Mesothelial cell of epicardium (in vitro differentiated cells): ENCODE data around the gene PFKL. TPM values are rescaled to one million over a fixed set of nuclear protein-coding genes. Genes with fewer than 3 reads are reported as not detected.

Source experiments
- DNase-seq, 2 experiments: peaks; one replicate each; pipeline ENCODE4 v3.0.0; 2021; ENCODE audit warnings: low spot score in 2 of 2; ENCODE audit not compliant: unreplicated experiment in 2 of 2
- H3K27ac Mint-ChIP-seq: 2 replicates; pipeline ENCODE4 v1.8.0; 2021; ENCODE audit warnings: mixed read lengths
- H3K27me3 Mint-ChIP-seq: 2 replicates; pipeline ENCODE4 v1.8.0; 2021; ENCODE audit warnings: low read depth, mixed read lengths
- H3K36me3 Mint-ChIP-seq: 2 replicates; pipeline ENCODE4 v1.8.0; 2021; ENCODE audit warnings: mixed read lengths
- H3K4me1 Mint-ChIP-seq: 2 replicates; pipeline ENCODE4 v1.8.0; 2021; ENCODE audit warnings: mixed read lengths
- H3K4me3 Mint-ChIP-seq: 2 replicates; pipeline ENCODE4 v1.8.0; 2021; ENCODE audit warnings: mild to moderate bottlenecking, moderate library complexity, mixed read lengths
- H3K9me3 Mint-ChIP-seq: 2 replicates; pipeline ENCODE4 v1.8.0; 2021; ENCODE audit warnings: mixed read lengths
- total RNA-seq: library from RNA; stranded (reverse); gene quantifications from 3 replicates; pipeline ENCODE4 v1.2.1, GENCODE V29; 2021
- TF ChIP-seq, protein P1 (sequence below): fragments of 200-600 bp; sonication (generic); IDR thresholded peaks from one replicate; pipeline ENCODE4 v1.5.0; 2021; ENCODE audit warnings: antibody characterized with exemption; ENCODE audit not compliant: unreplicated experiment

PFKL gene
- total RNA-seq, 1 donor from 2014 or later, result 155 TPM

DNA sequence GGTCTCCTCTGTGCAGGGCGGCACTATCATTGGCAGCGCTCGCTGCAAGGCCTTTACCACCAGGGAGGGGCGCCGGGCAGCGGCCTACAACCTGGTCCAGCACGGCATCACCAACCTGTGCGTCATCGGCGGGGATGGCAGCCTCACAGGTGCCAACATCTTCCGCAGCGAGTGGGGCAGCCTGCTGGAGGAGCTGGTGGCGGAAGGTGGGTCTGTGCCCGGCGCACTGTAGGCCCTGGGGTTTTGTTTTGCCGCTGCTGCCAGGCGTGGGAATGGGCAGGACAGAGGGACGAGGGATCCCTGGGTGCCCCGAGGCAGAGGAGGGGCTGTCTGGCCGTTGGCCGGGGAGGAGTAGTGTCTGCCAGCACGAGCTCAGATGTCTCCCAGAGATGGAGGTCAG is 12.2 kb downstream of the PFKL start:
- H3K4me1 Mint-ChIP-seq, result peaks cover 11% of the 10 kb centered on the region
- TF ChIP-seq, protein P1, sequence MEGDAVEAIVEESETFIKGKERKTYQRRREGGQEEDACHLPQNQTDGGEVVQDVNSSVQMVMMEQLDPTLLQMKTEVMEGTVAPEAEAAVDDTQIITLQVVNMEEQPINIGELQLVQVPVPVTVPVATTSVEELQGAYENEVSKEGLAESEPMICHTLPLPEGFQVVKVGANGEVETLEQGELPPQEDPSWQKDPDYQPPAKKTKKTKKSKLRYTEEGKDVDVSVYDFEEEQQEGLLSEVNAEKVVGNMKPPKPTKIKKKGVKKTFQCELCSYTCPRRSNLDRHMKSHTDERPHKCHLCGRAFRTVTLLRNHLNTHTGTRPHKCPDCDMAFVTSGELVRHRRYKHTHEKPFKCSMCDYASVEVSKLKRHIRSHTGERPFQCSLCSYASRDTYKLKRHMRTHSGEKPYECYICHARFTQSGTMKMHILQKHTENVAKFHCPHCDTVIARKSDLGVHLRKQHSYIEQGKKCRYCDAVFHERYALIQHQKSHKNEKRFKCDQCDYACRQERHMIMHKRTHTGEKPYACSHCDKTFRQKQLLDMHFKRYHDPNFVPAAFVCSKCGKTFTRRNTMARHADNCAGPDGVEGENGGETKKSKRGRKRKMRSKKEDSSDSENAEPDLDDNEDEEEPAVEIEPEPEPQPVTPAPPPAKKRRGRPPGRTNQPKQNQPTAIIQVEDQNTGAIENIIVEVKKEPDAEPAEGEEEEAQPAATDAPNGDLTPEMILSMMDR, result no peak
- no peak overlapping the region for H3K27ac Mint-ChIP-seq
- H3K9me3 Mint-ChIP-seq, result no peaks in the 10 kb centered on the region
- DNase-seq, result no peak
- H3K27me3 Mint-ChIP-seq, result no peaks in the 10 kb centered on the region
- peaks cover 11% of the 10 kb centered on the region for H3K36me3 Mint-ChIP-seq
- H3K4me3 Mint-ChIP-seq, result no peak overlapping the region

DNA sequence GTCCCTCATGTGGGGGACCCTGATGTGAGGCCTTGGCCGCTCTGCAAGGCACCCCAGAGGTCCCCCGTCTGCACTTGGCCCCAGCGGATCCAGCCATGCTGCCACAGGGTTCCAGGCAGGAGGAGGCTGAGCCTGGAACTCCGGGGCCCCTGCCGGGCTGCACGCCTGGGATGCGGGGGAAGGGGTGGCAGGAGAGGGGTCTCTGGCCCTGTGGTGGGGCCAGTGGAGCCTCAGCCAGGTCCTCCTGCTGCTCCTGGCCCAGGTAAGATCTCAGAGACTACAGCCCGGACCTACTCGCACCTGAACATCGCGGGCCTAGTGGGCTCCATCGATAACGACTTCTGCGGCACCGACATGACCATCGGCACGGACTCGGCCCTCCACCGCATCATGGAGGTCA is 12.9 kb downstream of the PFKL start:
- Mint-ChIP-seq H3K27me3 (no peaks in the 10 kb centered on the region), H3K4me1 (peaks cover 5% of the 10 kb centered on the region), H3K9me3 (no peaks in the 10 kb centered on the region), H3K36me3 (peaks cover 10% of the 10 kb centered on the region), H3K4me3 (no peak overlapping the region), H3K27ac (no peak overlapping the region)
- TF ChIP-seq, protein P1, result no peak
- no peak for DNase-seq

DNA sequence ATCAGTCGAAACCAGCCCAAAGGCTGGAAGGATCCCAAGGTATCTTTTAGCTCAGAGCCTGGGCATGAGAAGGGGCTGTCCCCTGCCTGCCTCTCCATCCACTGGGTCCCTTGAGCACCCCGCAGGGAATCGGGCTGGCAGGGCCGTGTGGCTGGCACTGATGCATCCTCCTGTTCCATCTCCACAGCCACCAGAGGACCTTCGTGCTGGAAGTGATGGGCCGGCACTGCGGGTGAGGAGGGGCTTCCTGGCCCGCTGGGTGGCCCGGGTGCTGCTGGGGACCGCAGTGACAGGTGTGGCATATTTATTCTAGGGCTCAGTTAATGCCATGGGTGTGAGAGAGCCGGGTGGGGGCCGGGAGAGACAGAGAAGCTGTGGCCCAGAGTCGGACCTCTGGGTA is 13.6 kb downstream of the PFKL start:
- no peak overlapping the region for H3K4me3 Mint-ChIP-seq
- H3K9me3 Mint-ChIP-seq, result no peaks in the 10 kb centered on the region
- peaks cover 8% of the 10 kb centered on the region for H3K36me3 Mint-ChIP-seq
- no peaks in the 10 kb centered on the region for H3K27me3 Mint-ChIP-seq
- no peak for DNase-seq
- TF ChIP-seq, protein P1, result no peak
- no peaks in the 10 kb centered on the region for H3K4me1 Mint-ChIP-seq
- H3K27ac Mint-ChIP-seq, result no peak overlapping the region

DNA sequence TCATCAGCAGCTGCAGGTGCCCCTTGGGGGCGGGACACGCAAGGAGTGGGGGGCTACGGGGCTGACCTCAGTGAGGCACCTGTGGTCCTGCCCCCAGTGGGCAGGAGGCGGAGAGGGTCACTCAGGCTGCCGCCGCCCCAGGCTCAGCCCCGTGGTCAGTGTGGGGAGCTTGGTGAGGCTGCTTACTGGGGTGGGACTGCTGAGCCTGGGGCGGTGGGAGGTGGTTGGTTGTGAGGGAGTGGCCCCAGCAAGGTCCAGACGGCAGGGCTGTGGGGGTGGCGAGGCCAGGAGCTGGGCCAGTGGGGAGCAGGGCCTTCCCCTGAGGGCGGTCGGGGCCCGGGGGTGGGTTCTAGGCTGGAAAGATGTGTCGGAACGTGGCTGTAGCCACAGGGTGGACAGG is 14.3 kb downstream of the PFKL start:
- no peak for DNase-seq
- no peaks in the 10 kb centered on the region for H3K4me1 Mint-ChIP-seq
- H3K4me3 Mint-ChIP-seq, result no peak overlapping the region
- H3K9me3 Mint-ChIP-seq, result no peaks in the 10 kb centered on the region
- H3K27me3 Mint-ChIP-seq, result no peaks in the 10 kb centered on the region
- TF ChIP-seq, protein P1, result no peak
- no peak overlapping the region for H3K27ac Mint-ChIP-seq
- H3K36me3 Mint-ChIP-seq, result peaks cover 8% of the 10 kb centered on the region

DNA sequence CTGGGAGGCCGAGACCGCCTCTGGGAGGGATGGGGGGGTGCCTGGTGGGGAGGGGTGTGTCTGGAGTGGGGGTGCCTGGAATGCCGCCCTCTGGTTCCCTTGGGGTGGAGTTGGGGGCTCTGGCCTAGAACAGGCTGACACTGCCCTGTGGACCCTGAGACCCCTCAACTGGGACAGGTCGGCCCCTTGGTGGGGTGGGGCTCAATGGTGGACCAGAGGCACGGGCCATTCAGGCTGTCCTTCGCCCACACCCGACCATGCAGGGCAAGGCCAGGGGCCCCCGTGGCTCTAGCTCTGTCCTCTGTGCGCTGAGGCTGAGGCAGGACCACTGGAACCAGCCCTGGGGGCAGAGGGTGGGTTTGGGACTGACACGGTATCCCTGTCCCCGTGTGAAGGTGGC is 14.7 kb downstream of the PFKL start:
- Mint-ChIP-seq H3K9me3 (no peaks in the 10 kb centered on the region), H3K27ac (no peak overlapping the region), H3K4me1 (no peaks in the 10 kb centered on the region), H3K36me3 (peaks cover 8% of the 10 kb centered on the region), H3K27me3 (no peaks in the 10 kb centered on the region), H3K4me3 (no peak overlapping the region)
- TF ChIP-seq, protein P1, result no peak
- DNase-seq, result no peak

DNA sequence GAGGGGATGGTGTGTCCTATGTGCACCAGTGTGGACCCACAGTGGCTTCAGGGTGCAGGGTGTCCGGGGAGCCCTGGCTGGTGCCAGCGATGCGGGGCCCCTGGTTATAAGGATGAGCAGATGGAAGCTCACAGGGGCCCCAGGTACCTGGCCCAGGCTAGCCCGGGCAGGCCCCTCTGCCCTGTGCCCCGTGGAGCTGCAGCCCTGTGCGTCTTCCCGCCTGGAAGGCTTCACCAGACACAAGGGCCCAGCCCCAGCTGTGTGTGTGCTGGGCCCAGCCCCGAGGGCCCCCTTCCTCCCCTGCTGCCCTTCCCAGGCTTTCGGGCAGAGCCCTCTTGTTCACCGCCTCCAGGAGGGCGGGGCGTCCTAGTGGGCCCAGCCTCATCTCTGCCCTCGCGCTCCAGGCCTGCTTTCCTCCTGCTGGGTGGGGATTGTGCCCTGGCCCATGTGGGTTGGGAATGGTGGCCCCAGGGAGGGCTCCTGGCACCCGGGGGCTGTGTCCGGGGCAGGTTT is 15.9 kb downstream of the PFKL start:
- H3K9me3 Mint-ChIP-seq, result no peaks in the 10 kb centered on the region
- TF ChIP-seq, protein P1, result no peak
- H3K4me3 Mint-ChIP-seq, result no peak overlapping the region
- H3K27ac Mint-ChIP-seq, result no peak overlapping the region
- DNase-seq, result no peak
- no peaks in the 10 kb centered on the region for H3K4me1 Mint-ChIP-seq
- peaks cover 8% of the 10 kb centered on the region for H3K36me3 Mint-ChIP-seq
- no peaks in the 10 kb centered on the region for H3K27me3 Mint-ChIP-seq
